CD4-positive, alpha-beta memory T cell (primary cell): ENCODE measurements around the gene SYNGR4. TPM values are rescaled to one million over a fixed set of nuclear protein-coding genes. Genes with fewer than 3 reads are reported as not detected.

Experiments used
- CTCF ChIA-PET: fragments of 350-600 bp; sonication (Branson Sonifier 250); formaldehyde crosslinking; loops from one replicate; lab custom pipeline; 2021; ENCODE audit warnings: inconsistent platforms; ENCODE audit not compliant: partially characterized antibody; lab: Charles Lee
- POLR2A ChIA-PET: fragments of 350-600 bp; sonication (Branson Sonifier 250); formaldehyde crosslinking; loops from one replicate; lab custom pipeline; 2021; ENCODE audit not compliant: partially characterized antibody; lab: Charles Lee
- DNase-seq, 5 donors: peaks; one replicate each; pipeline versions ENCODE4 v3.0.0 to v3.0.0-alpha.2; 2020 to 2022; ENCODE audit warnings: mixed read lengths in 1 of 5
- H3K27ac ChIP-seq: one replicate; pipeline ENCODE4 v1.7.0; 2013; ENCODE audit warnings: low read depth, low read length
- H3K27me3 ChIP-seq: 2 replicates; pipeline ENCODE4 v1.7.0; 2013; ENCODE audit warnings: mild to moderate bottlenecking, low read length, moderate library complexity; ENCODE audit not compliant: insufficient read depth
- H3K36me3 ChIP-seq: 2 replicates; pipeline ENCODE4 v1.7.0; 2013; ENCODE audit warnings: mild to moderate bottlenecking, low read length, moderate library complexity; ENCODE audit not compliant: insufficient read depth
- H3K4me1 ChIP-seq: 2 replicates; pipeline ENCODE4 v1.7.0; 2013; ENCODE audit warnings: mild to moderate bottlenecking, low read length, moderate library complexity; ENCODE audit not compliant: insufficient read depth
- H3K4me3 ChIP-seq, 2 donors: one replicate each; pipeline ENCODE4 v1.7.0; 2013; ENCODE audit warnings: low read length in 2 of 2, mild to moderate bottlenecking in 1 of 2
- H3K9me3 ChIP-seq, 2 donors: one replicate each; pipeline ENCODE4 v1.7.0; 2013; ENCODE audit warnings: low read length in 2 of 2, control low read depth in 1 of 2; ENCODE audit not compliant: control insufficient read depth in 1 of 2
- H3K27ac Mint-ChIP-seq, 7 donors: one replicate each; pipeline ENCODE4 v1.8.0; 2020 to 2021; ENCODE audit warnings: mixed read lengths in 7 of 7, mild to moderate bottlenecking in 6 of 7, inconsistent platforms in 3 of 7, moderate library complexity in 3 of 7
- H3K27me3 Mint-ChIP-seq, 2 donors: one replicate each; pipeline ENCODE4 v1.8.0; 2020 to 2021; ENCODE audit warnings: mixed read lengths in 2 of 2
- H3K36me3 Mint-ChIP-seq, 2 donors: one replicate each; pipeline ENCODE4 v1.8.0; 2020 to 2021; ENCODE audit warnings: mixed read lengths in 2 of 2, inconsistent platforms in 1 of 2, mild to moderate bottlenecking in 1 of 2
- H3K4me1 Mint-ChIP-seq, 4 donors: one replicate each; pipeline ENCODE4 v1.8.0; 2020 to 2021; ENCODE audit warnings: mixed read lengths in 4 of 4, mild to moderate bottlenecking in 1 of 4
- H3K4me3 Mint-ChIP-seq, 8 donors: one replicate each; pipeline ENCODE4 v1.8.0; 2020 to 2021; ENCODE audit warnings: mixed read lengths in 8 of 8, mild to moderate bottlenecking in 7 of 8, moderate library complexity in 6 of 8, inconsistent platforms in 3 of 8
- H3K9me3 Mint-ChIP-seq, 8 donors: one replicate each; pipeline ENCODE4 v1.8.0; 2020 to 2021; ENCODE audit warnings: mixed read lengths in 8 of 8, mild to moderate bottlenecking in 5 of 8, inconsistent platforms in 3 of 8, moderate library complexity in 1 of 8
- intact Hi-C: fragments of 100-400 bp; cut with micrococcal nuclease; formaldehyde crosslinking; loops from one replicate; pipeline ENCODE4 v1.15.1; 2023
- polyA plus RNA-seq, 2 donors: library from polyadenylated mRNA; unstranded; fragments of 300-500 nt; fragmentation: Illumina TruSeq; gene quantifications; one replicate each; pipeline ENCODE4 v1.2.3, GENCODE V29; 2021
- total RNA-seq, 2 experiments: library from RNA; stranded (reverse); gene quantifications; one replicate each; pipeline ENCODE4 v1.2.3, GENCODE V29; 2021

Gene SYNGR4
- total and polyA plus RNA-seq, 4 experiments from 2014 or later: not detected

- peak; percentile 99 to 100 (median 100) for DNase-seq
- Histone ChIP-seq H3K36me3 (no peaks in the 10 kb centered on the region), H3K4me3 (peak overlapping the region; percentile 83 to 87), H3K9me3 (no peaks in the 10 kb centered on the region), H3K4me1 (peaks cover 55% of the 10 kb centered on the region), H3K27me3 (no peaks in the 10 kb centered on the region), H3K27ac (peak overlapping the region; percentile 100)
- Mint-ChIP-seq H3K9me3 (no peaks in the 10 kb centered on the region), H3K4me1 (peaks cover 32 to 71% (median 49%) of the 10 kb centered on the region in 4 donors), H3K27me3 (no peaks in the 10 kb centered on the region), H3K36me3 (peaks cover 0 to 16% of the 10 kb centered on the region in 2 donors), H3K4me3 (peak overlapping the region; percentile 91 to 95 (median 92)), H3K27ac (peak overlapping the region; percentile 98 to 100 (median 100))
- ChIA-PET CTCF (interaction anchor here (1.2 to 9.1 kb wide), 4 partner anchors 10 to 70 kb away, joined by 5 to 278 read pairs (median 9); partner anchors contain the start of genes KDELR1, SYNGR4 and TMEM143), POLR2A (interaction anchor here (0.5 to 8.7 kb wide), 19 partner anchors 12 to 1048 kb away, joined by 3 to 516 read pairs (median 4); partner anchors contain the start of genes CA11, CARD8, KDELR1 and PPP1R15A)
- intact Hi-C loops: loop anchor here (1.0 to 5.0 kb wide), 11 partner anchors 11 to 1545 kb away; partner anchors contain the start of genes CARD8, DBP, GRWD1 and KDELR1
These were observed 42.3 kb upstream of the SYNGR4 start for GRCh38 chr19:48321622-48322591.

- H3K36me3 ChIP-seq: peaks cover 26% of the 10 kb centered on the region
- POLR2A ChIA-PET: interaction anchor here (0.8 to 8.7 kb wide), 6 partner anchors 8 to 185 kb away, joined by 3 to 516 read pairs (median 8); partner anchors contain the start of genes CARD8, SYNGR4, TMEM143 and ZSWIM9
- H3K27me3 ChIP-seq: no peaks in the 10 kb centered on the region
- H3K27me3 Mint-ChIP-seq: no peaks in the 10 kb centered on the region
- intact Hi-C loops: no loop called here
- H3K4me1 Mint-ChIP-seq: peaks cover 48 to 93% (median 70%) of the 10 kb centered on the region in 4 donors
- no peaks in the 10 kb centered on the region for H3K9me3 ChIP-seq
- peaks cover 83% of the 10 kb centered on the region for H3K4me1 ChIP-seq
- peak within 1 kb of the TSS; percentile 99 for H3K27ac ChIP-seq
- H3K9me3 Mint-ChIP-seq: peaks cover 0 to 1% (median 0%) of the 10 kb centered on the region in 8 donors
- CTCF ChIA-PET: interaction anchor here (0.9 to 1.3 kb wide), 2 partner anchors 8 to 39 kb away, joined by 5 to 8 read pairs; partner anchors contain the start of genes SYNGR4 and TMEM143
- H3K4me3 Mint-ChIP-seq: peak within 1 kb of the TSS; percentile 89 to 97 (median 94)
- H3K27ac Mint-ChIP-seq: peak within 1 kb of the TSS; percentile 98 to 100 (median 100)
- DNase-seq: peak; percentile 86 to 93 (median 88)
- peak within 1 kb of the TSS; percentile 96 to 98 for H3K4me3 ChIP-seq
- peaks cover 24 to 40% of the 10 kb centered on the region in 2 donors for H3K36me3 Mint-ChIP-seq
These were observed 38.8 kb upstream of the SYNGR4 start, which contains the start of gene EMP3 for GRCh38 chr19:48325265-48325910. EMP3 (plus strand) TSS chr19:48325552; CDS start chr19:48326845, 1,293 bp downstream.

- ChIA-PET POLR2A (interaction anchor here (0.6 to 9.9 kb wide), 8 partner anchors 8 to 316 kb away, joined by 3 to 516 read pairs (median 8); partner anchors contain the start of genes CA11, CARD8, EMP3 and KDELR1), CTCF (interaction anchor here (8.2 kb wide), 1 partner anchor 9 kb away, joined by 278 read pairs; a partner anchor contains a TSS)
- Histone ChIP-seq H3K9me3 (no peaks in the 10 kb centered on the region), H3K36me3 (peaks cover 31% of the 10 kb centered on the region), H3K4me1 (peaks cover 76% of the 10 kb centered on the region), H3K27ac (peak overlapping the region; percentile 75), H3K4me3 (peak overlapping the region; percentile 52 to 55), H3K27me3 (no peaks in the 10 kb centered on the region)
- H3K27me3 Mint-ChIP-seq: no peaks in the 10 kb centered on the region
- peak overlapping the region; percentile 91 to 99 (median 97) for H3K27ac Mint-ChIP-seq
- H3K4me1 Mint-ChIP-seq: peaks cover 35 to 92% (median 59%) of the 10 kb centered on the region in 4 donors
- H3K36me3 Mint-ChIP-seq: peaks cover 27 to 53% of the 10 kb centered on the region in 2 donors
- intact Hi-C loops: no loop called here
- peak; percentile 33 to 79 (median 49) for DNase-seq
- peak overlapping the region; percentile 82 to 91 (median 87) for H3K4me3 Mint-ChIP-seq
- H3K9me3 Mint-ChIP-seq: peaks cover 0 to 1% (median 0%) of the 10 kb centered on the region in 8 donors
These were observed 34.8 kb upstream of the SYNGR4 start for GRCh38 chr19:48329167-48329891.

GRCh38 chr19:48330012-48330681, 34.0 kb upstream of the SYNGR4 start:
- CTCF ChIA-PET: interaction anchor here (1.2 to 8.2 kb wide), 2 partner anchors 10 to 34 kb away, joined by 3 to 278 read pairs; partner anchors contain the start of genes SYNGR4 and TMEM143
- peak overlapping the region; percentile 52 to 55 for H3K4me3 ChIP-seq
- H3K27me3 ChIP-seq: no peaks in the 10 kb centered on the region
- peak overlapping the region; percentile 82 to 91 (median 87) for H3K4me3 Mint-ChIP-seq
- H3K9me3 Mint-ChIP-seq: peaks cover 0 to 1% (median 0%) of the 10 kb centered on the region in 8 donors
- no peaks in the 10 kb centered on the region for H3K27me3 Mint-ChIP-seq
- DNase-seq: peak; percentile 88 to 92 (median 90)
- intact Hi-C loops: no loop called here
- H3K36me3 ChIP-seq: peaks cover 31% of the 10 kb centered on the region
- H3K27ac ChIP-seq: peak overlapping the region; percentile 75
- peaks cover 34 to 91% (median 58%) of the 10 kb centered on the region in 4 donors for H3K4me1 Mint-ChIP-seq
- POLR2A ChIA-PET: interaction anchor here (0.6 to 9.9 kb wide), 9 partner anchors 9 to 316 kb away, joined by 4 to 516 read pairs (median 4); partner anchors contain the start of genes CA11, CARD8, EMP3 and KDELR1
- peak overlapping the region; percentile 91 to 99 (median 97) for H3K27ac Mint-ChIP-seq
- H3K9me3 ChIP-seq: no peaks in the 10 kb centered on the region
- peaks cover 72% of the 10 kb centered on the region for H3K4me1 ChIP-seq
- H3K36me3 Mint-ChIP-seq: peaks cover 27 to 52% of the 10 kb centered on the region in 2 donors

DNA sequence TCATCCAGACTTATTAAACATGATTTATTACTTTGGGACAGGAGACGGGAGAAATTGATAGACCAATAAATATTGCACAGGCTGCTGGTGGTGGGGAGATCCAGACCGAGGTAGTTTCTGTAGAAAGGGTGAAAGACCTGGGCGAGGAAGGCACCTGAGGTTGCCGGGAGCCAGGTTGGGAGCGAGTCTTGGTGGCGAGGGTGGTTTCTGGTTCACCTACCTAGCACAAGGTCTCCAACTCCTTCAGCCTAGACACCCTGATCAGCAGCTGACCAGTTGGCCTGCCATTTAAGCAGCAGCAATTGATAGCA, 31.9 kb upstream of the SYNGR4 start:
- no peaks in the 10 kb centered on the region for H3K27me3 ChIP-seq
- no peak for DNase-seq
- CTCF ChIA-PET: interaction anchor here (1.1 to 8.2 kb wide), 9 partner anchors 7 to 68 kb away, joined by 3 to 278 read pairs (median 10); partner anchors contain the start of genes EMP3 and KDELR1
- Mint-ChIP-seq H3K27ac (peak overlapping the region; percentile 94 to 99 (median 98)), H3K27me3 (no peaks in the 10 kb centered on the region), H3K4me3 (peak overlapping the region; percentile 88 to 97 (median 94)), H3K36me3 (peaks cover 24 to 39% of the 10 kb centered on the region in 2 donors), H3K9me3 (peaks cover 0 to 1% (median 0%) of the 10 kb centered on the region in 8 donors), H3K4me1 (peaks cover 30 to 72% (median 46%) of the 10 kb centered on the region in 4 donors)
- no peaks in the 10 kb centered on the region for H3K9me3 ChIP-seq
- H3K4me1 ChIP-seq: peaks cover 63% of the 10 kb centered on the region
- intact Hi-C loops: loop anchor here (2.0 kb wide), 2 partner anchors 30 to 136 kb away; partner anchors contain the start of genes CYTH2 and TMEM143
- peak overlapping the region; percentile 53 to 63 for H3K4me3 ChIP-seq
- peaks cover 28% of the 10 kb centered on the region for H3K36me3 ChIP-seq
- POLR2A ChIA-PET: interaction anchor here (0.5 to 9.9 kb wide), 21 partner anchors 9 to 1544 kb away, joined by 3 to 516 read pairs (median 4); partner anchors contain the start of genes AKT1S1, CARD8, DBP and EMP3
- peak overlapping the region; percentile 61 for H3K27ac ChIP-seq
